Stimulated activated CD8-positive, alpha-beta memory T cell treated with anti-CD3 and anti-CD28 coated beads, Interleukin-15, amount 100 ng/mL, for 1 hour (primary cell): ENCODE results near the gene IZUMO4.

Experiments used
- DNase-seq: peaks from one replicate; pipeline ENCODE4 v3.0.0-alpha.2; 2020; ENCODE audit warnings: low read depth

IZUMO4 gene

DNA sequence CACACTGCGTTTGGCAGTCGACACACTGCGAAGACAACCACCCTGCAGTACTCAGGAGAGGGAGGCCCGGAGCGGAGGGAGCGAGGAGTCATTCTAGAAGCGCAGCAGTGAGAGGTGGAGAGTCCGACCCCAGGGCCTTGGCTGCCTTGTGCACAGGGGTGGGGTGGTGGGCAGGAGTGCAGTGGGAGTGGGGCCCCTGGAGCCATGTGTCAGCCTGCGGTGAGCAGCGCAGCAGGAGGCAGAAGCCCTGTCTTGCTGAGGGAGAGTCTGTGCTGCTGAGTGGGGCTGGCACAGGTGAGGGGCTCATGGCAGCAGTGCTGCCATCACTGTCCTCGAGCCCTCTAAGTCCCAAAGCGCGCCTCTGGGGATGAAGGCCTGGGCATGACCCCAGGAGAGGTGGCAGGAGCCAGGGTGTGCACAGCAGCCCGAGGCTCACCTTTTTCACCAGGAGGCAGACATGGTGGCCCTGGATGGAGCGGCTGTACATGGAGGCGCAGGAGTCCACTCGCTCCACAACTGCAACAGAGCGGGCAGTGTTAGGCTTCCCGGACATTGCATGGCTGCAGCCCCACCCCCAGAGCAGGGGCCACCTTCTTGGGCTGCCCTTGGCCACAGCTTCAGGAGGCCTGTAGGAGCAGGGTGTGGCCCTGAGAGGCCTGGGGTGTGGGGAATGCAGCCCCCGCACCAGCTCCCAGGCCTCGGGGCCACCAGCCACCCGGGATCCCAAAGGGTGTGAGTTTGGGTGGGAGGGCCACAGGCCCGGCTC lies 11.7 kb downstream of the IZUMO4 start:
- no peak for DNase-seq

GRCh38 chr19:2109046-2109864 lies 12.5 kb downstream of the IZUMO4 start:
- DNase-seq = no peak

DNA sequence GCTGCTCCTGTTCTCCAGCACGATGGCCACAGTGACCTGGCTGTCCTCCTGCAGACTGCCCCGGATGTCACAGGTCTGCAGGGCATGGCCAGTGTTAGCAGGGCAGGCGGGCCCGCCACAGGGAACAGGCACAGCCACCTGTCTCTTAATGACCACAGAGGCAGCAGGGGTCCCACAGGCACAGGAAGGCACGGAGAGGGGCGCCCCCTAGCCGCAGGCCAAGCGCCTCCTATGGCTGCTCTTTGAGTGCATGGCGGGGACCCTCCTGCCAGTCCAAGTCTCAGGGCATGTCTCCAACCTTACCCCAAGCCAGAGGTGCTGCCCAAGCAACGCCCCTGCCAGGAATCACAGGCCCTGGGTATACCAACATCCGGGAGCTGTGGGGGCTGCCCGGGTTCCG lies 14.1 kb downstream of the IZUMO4 start:
- no peak for DNase-seq

- DNase-seq = no peak
Measured at GRCh38 chr19:2111425-2111824, 14.7 kb downstream of the IZUMO4 start.

DNA sequence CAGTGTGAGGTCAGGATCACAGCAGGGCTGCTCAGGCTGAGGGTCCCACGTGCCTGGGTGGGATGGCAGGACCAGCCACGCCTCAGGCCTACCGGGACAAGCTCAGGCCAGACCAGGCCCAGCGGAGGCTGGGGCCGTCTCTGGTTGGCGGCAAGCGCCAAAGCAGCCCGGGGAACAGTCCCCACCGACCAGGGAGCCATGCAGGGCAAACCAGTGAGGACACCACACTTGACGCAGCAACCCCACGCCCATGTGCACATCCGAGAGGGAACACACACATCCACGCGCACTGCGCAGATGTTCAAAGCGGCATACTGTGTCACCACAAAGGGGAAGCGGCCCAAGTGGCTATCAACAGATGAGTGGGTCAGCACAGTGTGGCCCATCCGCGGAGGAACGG lies 15.2 kb downstream of the IZUMO4 start:
- DNase-seq = no peak

DNA sequence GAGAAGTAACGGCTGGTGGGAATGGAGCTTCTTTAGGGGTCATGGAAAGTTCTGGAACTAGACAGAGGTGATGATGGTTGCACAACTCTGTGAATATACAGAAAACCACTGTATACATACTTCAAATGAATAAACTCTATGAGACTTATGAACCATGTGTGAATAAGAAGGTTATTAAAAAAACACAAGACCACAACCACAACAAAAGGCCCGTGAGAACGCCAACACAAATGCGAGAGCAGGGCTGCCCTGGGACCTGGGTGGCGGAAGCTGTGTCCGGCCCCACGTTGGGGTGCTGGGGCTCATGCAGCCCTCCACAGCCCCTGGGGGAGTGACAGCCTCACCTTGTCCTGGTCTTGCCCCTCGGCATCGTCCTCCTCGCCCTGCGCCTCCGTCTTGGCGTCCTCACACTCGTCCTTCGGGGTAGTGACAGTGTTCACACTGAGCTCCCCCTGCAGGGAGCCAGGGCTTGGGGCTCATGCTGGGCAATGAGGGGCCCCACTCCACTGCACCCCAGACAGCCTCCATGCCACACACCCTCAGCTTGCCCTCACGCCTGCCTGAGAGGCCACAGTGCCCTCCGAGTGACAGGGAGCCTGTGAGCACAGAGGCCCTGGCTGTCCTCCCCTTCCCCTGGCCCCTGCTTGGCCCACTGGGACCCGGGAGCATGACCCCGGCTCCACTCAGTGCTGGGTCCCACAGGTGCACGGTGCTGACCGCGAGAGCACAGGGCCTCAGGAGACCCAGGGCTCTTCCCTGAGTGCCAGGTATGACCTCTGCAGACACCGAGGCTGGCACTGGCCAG lies 16.0 kb downstream of the IZUMO4 start:
- DNase-seq = no peak

DNA sequence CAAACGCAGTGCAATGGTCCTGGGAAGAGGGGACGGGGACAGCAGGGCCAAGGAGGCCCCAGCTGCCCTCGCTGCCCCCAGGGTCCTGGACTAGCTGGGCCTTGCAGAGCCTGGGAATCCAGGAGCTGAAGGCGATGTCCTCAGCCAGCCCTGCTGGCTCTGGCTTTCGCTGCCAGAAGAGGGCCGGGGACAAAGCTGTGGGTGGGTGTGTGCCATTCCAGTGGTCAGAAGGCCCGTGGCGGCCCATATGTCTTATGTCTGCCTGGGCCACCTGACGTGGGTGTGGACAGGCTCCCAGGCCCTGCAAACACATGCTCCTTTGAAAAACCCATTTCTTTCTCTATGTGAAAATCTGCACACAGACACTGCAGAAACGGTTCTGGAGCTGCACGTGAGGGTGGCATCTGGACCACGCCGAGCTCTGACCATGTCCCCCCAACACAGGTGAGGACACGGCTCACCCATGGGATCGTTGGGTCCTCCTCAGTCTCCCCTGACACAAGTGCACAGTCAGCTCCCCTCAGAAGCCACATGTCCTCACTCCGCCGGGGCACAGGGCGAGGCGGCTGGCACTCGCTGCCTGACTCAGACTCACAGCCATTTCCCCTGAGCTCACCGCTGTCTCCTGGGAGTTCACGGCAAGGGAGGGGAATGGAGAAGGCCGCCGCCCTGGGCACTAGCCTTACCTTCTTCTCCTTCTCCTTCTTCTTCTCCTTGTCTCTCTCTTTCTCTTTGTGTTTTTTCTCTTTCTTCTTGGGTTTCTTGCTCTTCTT lies 16.9 kb downstream of the IZUMO4 start:
- no peak for DNase-seq

GRCh38 chr19:2114218-2114617 lies 17.5 kb downstream of the IZUMO4 start:
- DNase-seq = no peak

- DNase-seq = no peak
Measured at GRCh38 chr19:2114821-2115220, 18.1 kb downstream of the IZUMO4 start.

GRCh38 chr19:2115324-2115723 lies 18.6 kb downstream of the IZUMO4 start:
- no peak for DNase-seq

- no peak for DNase-seq
Measured at GRCh38 chr19:2115911-2116426, 19.3 kb downstream of the IZUMO4 start.

GRCh38 chr19:2116507-2116906 lies 19.8 kb downstream of the IZUMO4 start:
- no peak for DNase-seq

GRCh38 chr19:2117215-2117960 lies 20.7 kb downstream of the IZUMO4 start:
- DNase-seq = no peak

DNA sequence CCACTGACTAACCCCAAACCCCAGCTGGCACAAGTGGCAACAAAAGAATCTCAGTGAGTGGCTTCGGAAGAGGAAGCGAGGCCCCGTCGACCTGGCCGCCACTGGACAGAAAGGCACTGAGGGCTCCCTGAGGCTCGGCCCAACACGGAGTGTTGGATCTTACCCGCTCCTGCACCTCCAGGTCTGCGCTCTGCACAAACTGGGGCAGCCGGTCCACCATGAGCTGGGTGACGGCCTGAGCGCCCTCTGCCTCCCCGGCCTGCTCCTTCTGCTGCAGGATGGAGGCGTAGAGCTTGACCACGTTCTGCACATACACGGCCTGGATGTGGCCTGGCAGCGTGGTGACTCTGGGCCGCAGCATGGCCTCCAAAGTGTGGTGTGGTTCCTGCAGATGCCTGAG lies 21.7 kb downstream of the IZUMO4 start:
- no peak for DNase-seq

GRCh38 chr19:2119921-2120785 lies 23.4 kb downstream of the IZUMO4 start:
- no peak for DNase-seq

GRCh38 chr19:2120821-2121220 lies 24.1 kb downstream of the IZUMO4 start:
- DNase-seq = no peak

- DNase-seq = no peak
Measured at GRCh38 chr19:2121416-2122051, 24.8 kb downstream of the IZUMO4 start.

DNA sequence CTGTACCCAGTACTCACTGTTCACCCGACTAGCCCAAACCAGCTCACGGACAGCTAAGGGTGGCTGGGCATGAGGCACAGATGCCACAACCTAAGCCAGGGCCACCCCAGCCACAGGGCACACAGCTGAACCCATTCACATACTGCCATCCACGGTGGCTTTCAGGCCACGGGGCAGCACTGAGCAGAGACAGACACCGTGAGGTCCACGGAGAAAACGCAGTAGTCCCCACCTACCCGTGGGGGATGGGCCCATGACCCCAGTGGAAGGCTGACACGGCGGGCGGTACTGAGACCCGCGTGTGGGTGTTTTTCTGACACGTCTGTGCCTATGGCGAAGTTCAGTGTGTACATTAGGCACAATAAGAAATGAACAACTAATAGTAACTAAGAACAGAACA lies 25.5 kb downstream of the IZUMO4 start:
- DNase-seq = no peak

DNA sequence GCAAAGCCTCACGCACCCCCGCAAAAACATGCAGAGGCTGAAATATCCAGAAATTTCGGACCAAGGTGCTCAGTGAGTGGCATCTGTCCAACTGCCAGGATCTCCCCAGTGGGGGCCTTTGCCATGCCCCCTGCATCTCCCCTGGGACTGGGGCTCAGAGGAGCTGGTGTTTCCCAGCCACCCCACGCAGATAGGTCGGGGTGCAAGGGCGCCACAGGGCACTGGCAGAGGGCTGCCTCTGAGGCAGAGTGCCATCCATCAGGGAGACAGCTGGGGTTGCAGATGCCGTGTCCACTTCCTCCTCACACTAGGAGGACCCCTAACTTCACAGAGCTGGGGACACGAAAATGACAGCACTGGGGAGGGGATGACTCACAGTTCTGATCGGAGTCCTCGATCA lies 26.3 kb downstream of the IZUMO4 start:
- no peak for DNase-seq
